Measurements from ENCODE around the gene UBE2R2. TPM values are rescaled to one million over a fixed set of nuclear protein-coding genes. Genes with fewer than 3 reads are reported as not detected.

UBE2R2 gene
- total and polyA plus RNA-seq, 2 donors from 2014 or later: 26.1 to 32.2 TPM

GRCh38 chr9:33934188-33934878 is 117.4 kb downstream of the UBE2R2 start:
- DNase-seq (no peak), FAIRE-seq (no peak)
- no peaks in the 10 kb centered on the region for H3K4me1 ChIP-seq (ENCODE audit: control insufficient read depth in 2 of 3, insufficient read depth in 2 of 3, low read depth in 1 of 3, low read length in 3 of 3)
- intact Hi-C loops (cut with DNase I): no loop called here
- H3K9me3 ChIP-seq (ENCODE audit: control insufficient read depth in 2 of 3, insufficient read depth in 1 of 3, low read length in 3 of 3): no peaks in the 10 kb centered on the region
- no peaks in the 10 kb centered on the region for H3K27me3 ChIP-seq (ENCODE audit: control insufficient read depth, insufficient read depth, low read length)
- TF ChIP-seq CTCF (IDR thresholded peaks at IDR 0.05; ENCODE audit: borderline replicate concordance, extremely low read depth, insufficient read depth): no peak
- no peak overlapping the region for H3K4me3 ChIP-seq (ENCODE audit: low read length in 3 of 3)
- peaks cover 7 to 33% (median 32%) of the 10 kb centered on the region in 3 donors for H3K36me3 ChIP-seq (ENCODE audit: control insufficient read depth in 2 of 3, insufficient read depth in 3 of 3, low read length in 3 of 3)
- no peak overlapping the region for H3K9ac ChIP-seq (ENCODE audit: low read length in 3 of 3)
- H3K27ac ChIP-seq (ENCODE audit: low read depth in 2 of 2, low read length in 2 of 2): no peak overlapping the region

DNA sequence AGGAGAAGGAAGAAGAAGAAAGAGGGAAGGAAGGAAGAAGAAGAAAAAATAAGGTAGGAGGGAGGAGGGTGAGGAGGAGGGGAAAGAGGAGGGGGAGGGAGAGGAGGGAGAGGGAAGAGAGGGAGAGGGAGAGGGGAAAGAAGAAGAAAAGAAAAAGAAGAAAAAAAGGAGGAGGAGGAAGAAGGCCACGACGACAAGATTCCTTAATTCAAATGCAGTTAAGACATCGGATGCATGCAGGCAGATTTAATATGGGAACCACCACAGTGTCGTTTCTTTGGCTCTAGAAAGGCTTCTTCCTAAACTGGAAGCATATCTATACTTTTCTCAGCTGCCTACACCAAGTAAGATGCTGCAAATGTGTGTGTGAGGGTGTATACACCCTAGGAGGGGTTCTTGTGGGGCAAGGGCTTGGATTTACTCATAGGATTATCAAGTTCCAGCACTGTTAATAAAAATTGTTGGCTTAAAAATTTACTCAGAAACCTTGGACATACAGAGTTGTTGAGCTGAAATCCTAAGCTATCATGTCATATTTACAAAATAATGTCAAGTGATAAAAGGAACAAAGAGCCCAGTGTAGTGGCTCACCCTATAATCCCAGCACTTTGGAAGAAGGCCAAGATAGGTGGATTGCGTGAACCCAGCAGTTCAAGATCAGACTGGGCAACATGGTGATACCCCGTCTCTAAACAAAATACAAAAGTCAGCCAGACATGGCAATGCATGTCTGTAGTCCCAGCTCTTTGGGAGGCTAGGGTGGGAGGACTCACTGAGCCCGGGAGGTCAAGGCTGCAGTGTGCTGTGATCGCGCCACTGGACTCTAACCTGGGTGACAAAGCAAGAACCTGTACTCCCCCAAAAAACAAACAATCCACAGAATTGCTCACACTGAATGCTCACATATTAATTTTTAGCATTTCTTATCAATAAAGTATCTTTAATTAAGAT is 123.2 kb downstream of the UBE2R2 start:
- no peaks in the 10 kb centered on the region for H3K9me3 ChIP-seq (ENCODE audit: control insufficient read depth in 2 of 3, insufficient read depth in 1 of 3, low read length in 3 of 3)
- no peak overlapping the region for H3K4me3 ChIP-seq (ENCODE audit: low read length in 3 of 3)
- H3K36me3 ChIP-seq (ENCODE audit: control insufficient read depth in 2 of 3, insufficient read depth in 3 of 3, low read length in 3 of 3): peaks cover 2 to 17% (median 12%) of the 10 kb centered on the region in 3 donors
- intact Hi-C loops (cut with DNase I): no loop called here
- no peak overlapping the region for H3K9ac ChIP-seq (ENCODE audit: low read length in 3 of 3)
- DNase-seq (no peak), FAIRE-seq (no peak)
- H3K27ac ChIP-seq (ENCODE audit: low read depth in 2 of 2, low read length in 2 of 2): no peak overlapping the region
- TF ChIP-seq CTCF (IDR thresholded peaks at IDR 0.05; ENCODE audit: borderline replicate concordance, extremely low read depth, insufficient read depth): no peak
- H3K4me1 ChIP-seq (ENCODE audit: control insufficient read depth in 2 of 3, insufficient read depth in 2 of 3, low read depth in 1 of 3, low read length in 3 of 3): no peaks in the 10 kb centered on the region
- H3K27me3 ChIP-seq (ENCODE audit: control insufficient read depth, insufficient read depth, low read length): no peaks in the 10 kb centered on the region

GRCh38 chr9:33942471-33943083 is 125.6 kb downstream of the UBE2R2 start:
- TF ChIP-seq CTCF (IDR thresholded peaks at IDR 0.05; ENCODE audit: borderline replicate concordance, extremely low read depth, insufficient read depth): no peak
- DNase-seq (peak in 1 of 5 donors; percentile 25), FAIRE-seq (no peak)
- Histone ChIP-seq H3K36me3 (ENCODE audit: control insufficient read depth in 2 of 3, insufficient read depth in 3 of 3, low read length in 3 of 3) (peaks cover 2 to 22% (median 10%) of the 10 kb centered on the region in 3 donors), H3K4me1 (ENCODE audit: control insufficient read depth in 2 of 3, insufficient read depth in 2 of 3, low read depth in 1 of 3, low read length in 3 of 3) (no peaks in the 10 kb centered on the region), H3K9me3 (ENCODE audit: control insufficient read depth in 2 of 3, insufficient read depth in 1 of 3, low read length in 3 of 3) (no peaks in the 10 kb centered on the region), H3K9ac (ENCODE audit: low read length in 3 of 3) (no peak overlapping the region), H3K27ac (ENCODE audit: low read depth in 2 of 2, low read length in 2 of 2) (no peak overlapping the region), H3K4me3 (ENCODE audit: low read length in 3 of 3) (no peak overlapping the region), H3K27me3 (ENCODE audit: control insufficient read depth, insufficient read depth, low read length) (no peaks in the 10 kb centered on the region)
- intact Hi-C loops (cut with DNase I): no loop called here

Data from kidney (tissue), 14 donors.